CD4-positive, alpha-beta T cell (primary cell): ENCODE results near the gene KCNMA1. TPM values are rescaled to one million over a fixed set of nuclear protein-coding genes. Genes with fewer than 3 reads are reported as not detected.

Experiments used
- ATAC-seq: fragments of 200-7000 bp; cut with Tn5 transposase; one replicate; pipeline ENCODE4 v1.10.0; 2022; ENCODE audit warnings: mild to moderate bottlenecking; ENCODE audit not compliant: poor library complexity
- CTCF ChIA-PET: fragments of 350-600 bp; sonication (Branson Sonifier 250); formaldehyde crosslinking; loops from one replicate; lab custom pipeline; 2021; ENCODE audit warnings: antibody characterized with exemption, inconsistent platforms; lab: Charles Lee
- POLR2A ChIA-PET: fragments of 350-600 bp; sonication (Branson Sonifier 250); formaldehyde crosslinking; loops from one replicate; lab custom pipeline; 2021; ENCODE audit warnings: antibody characterized with exemption, inconsistent platforms; lab: Charles Lee
- DNase-seq, 14 experiments: peaks; one replicate each; pipeline ENCODE4 v3.0.0-alpha.2; 2013 to 2020; ENCODE audit warnings: mixed read lengths in 2 of 14
- H3K27ac ChIP-seq, 2 donors: one replicate each; pipeline versions ENCODE4 v1.5.1 to v1.7.0; 2013; ENCODE audit warnings: low read length in 2 of 2, low read depth in 1 of 2, mild to moderate bottlenecking in 1 of 2
- H3K27me3 ChIP-seq, 2 experiments: 1 replicate in 1 of 2; 2 replicates in 1 of 2; pipeline versions ENCODE4 v1.6.1 to v1.7.0; 2013; ENCODE audit warnings: low read length in 2 of 2, control low read depth in 1 of 2, mild to moderate bottlenecking in 1 of 2, moderate library complexity in 1 of 2; ENCODE audit not compliant: insufficient read depth in 2 of 2, control insufficient read depth in 1 of 2
- H3K36me3 ChIP-seq: one replicate; pipeline ENCODE4 v1.6.1; 2013; ENCODE audit warnings: low read length, control low read depth; ENCODE audit not compliant: insufficient read depth
- H3K4me1 ChIP-seq: one replicate; pipeline ENCODE4 v1.6.1; 2013; ENCODE audit warnings: low read length, control low read depth; ENCODE audit not compliant: insufficient read depth
- H3K4me3 ChIP-seq: one replicate; pipeline ENCODE4 v1.5.1; 2013; ENCODE audit warnings: mild to moderate bottlenecking, low read length, moderate library complexity
- H3K9me3 ChIP-seq, 2 experiments: 1 replicate in 1 of 2; 2 replicates in 1 of 2; pipeline versions ENCODE4 v1.6.1 to v1.7.0; 2013; ENCODE audit warnings: low read length in 2 of 2, mild to moderate bottlenecking in 2 of 2, control low read depth in 1 of 2, moderate library complexity in 1 of 2; ENCODE audit not compliant: control insufficient read depth in 1 of 2, insufficient read depth in 1 of 2
- H3K27ac Mint-ChIP-seq: one replicate; pipeline ENCODE4 v1.8.0; 2020; ENCODE audit warnings: mixed read lengths
- H3K27me3 Mint-ChIP-seq: one replicate; pipeline ENCODE4 v1.8.0; 2021; ENCODE audit warnings: mixed read lengths
- H3K36me3 Mint-ChIP-seq: one replicate; pipeline ENCODE4 v1.8.0; 2021; ENCODE audit warnings: low read depth, mixed read lengths
- H3K4me1 Mint-ChIP-seq: one replicate; pipeline ENCODE4 v1.8.0; 2021; ENCODE audit warnings: low read depth, mixed read lengths
- H3K4me3 Mint-ChIP-seq: one replicate; pipeline ENCODE4 v1.8.0; 2020; ENCODE audit warnings: mild to moderate bottlenecking, mixed read lengths
- H3K9me3 Mint-ChIP-seq: one replicate; pipeline ENCODE4 v1.8.0; 2020; ENCODE audit warnings: mixed read lengths
- intact Hi-C, 2 experiments: fragments of 100-400 bp; cut with DNase I in 1 of 2; cut with micrococcal nuclease in 1 of 2; formaldehyde crosslinking; loops; one replicate each; pipeline versions ENCODE4 v1.15.1 to v1.9.0; 2023 to 2025; cut with DNase I, micrococcal nuclease
- total RNA-seq, 174 experiments: library from RNA in 2 of 174; stranded (reverse) in 2 of 174; gene quantifications; one replicate each; pipeline ENCODE4 v1.2.3 and lab custom pipeline; 2021 to 2026
- TF ChIP-seq, protein P1 (sequence below): fragments of 200-600 bp; IDR thresholded peaks from one replicate; pipeline ENCODE4 v1.8.0; 2022; ENCODE audit warnings: antibody characterized with exemption, mild to moderate bottlenecking

The KCNMA1 gene
- total RNA-seq, 2 experiments from 2014 or later, result not detected

- H3K9me3 ChIP-seq, result peaks cover 0 to 3% of the 10 kb centered on the region in 2 experiments
- Mint-ChIP-seq H3K36me3 (no peaks in the 10 kb centered on the region), H3K27ac (no peak overlapping the region), H3K27me3 (no peaks in the 10 kb centered on the region), H3K9me3 (no peaks in the 10 kb centered on the region), H3K4me1 (no peaks in the 10 kb centered on the region), H3K4me3 (no peak overlapping the region)
- TF ChIP-seq, protein P1, sequence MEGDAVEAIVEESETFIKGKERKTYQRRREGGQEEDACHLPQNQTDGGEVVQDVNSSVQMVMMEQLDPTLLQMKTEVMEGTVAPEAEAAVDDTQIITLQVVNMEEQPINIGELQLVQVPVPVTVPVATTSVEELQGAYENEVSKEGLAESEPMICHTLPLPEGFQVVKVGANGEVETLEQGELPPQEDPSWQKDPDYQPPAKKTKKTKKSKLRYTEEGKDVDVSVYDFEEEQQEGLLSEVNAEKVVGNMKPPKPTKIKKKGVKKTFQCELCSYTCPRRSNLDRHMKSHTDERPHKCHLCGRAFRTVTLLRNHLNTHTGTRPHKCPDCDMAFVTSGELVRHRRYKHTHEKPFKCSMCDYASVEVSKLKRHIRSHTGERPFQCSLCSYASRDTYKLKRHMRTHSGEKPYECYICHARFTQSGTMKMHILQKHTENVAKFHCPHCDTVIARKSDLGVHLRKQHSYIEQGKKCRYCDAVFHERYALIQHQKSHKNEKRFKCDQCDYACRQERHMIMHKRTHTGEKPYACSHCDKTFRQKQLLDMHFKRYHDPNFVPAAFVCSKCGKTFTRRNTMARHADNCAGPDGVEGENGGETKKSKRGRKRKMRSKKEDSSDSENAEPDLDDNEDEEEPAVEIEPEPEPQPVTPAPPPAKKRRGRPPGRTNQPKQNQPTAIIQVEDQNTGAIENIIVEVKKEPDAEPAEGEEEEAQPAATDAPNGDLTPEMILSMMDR, result no peak
- H3K4me1 ChIP-seq, result no peaks in the 10 kb centered on the region
- no peak overlapping the region for H3K27ac ChIP-seq
- H3K27me3 ChIP-seq, result no peaks in the 10 kb centered on the region
- DNase-seq (no peak), ATAC-seq (no peak)
- CTCF ChIA-PET, result no interaction called here
- no peaks in the 10 kb centered on the region for H3K36me3 ChIP-seq
- H3K4me3 ChIP-seq, result no peak overlapping the region
- intact Hi-C loops, result no loop called here
- POLR2A ChIA-PET, result no interaction called here
Measured at GRCh38 chr10:77317221-77317620, 320.4 kb downstream of the KCNMA1 start.

GRCh38 chr10:77315496-77316129, 322.0 kb downstream of the KCNMA1 start:
- no peaks in the 10 kb centered on the region for H3K4me1 ChIP-seq
- H3K9me3 ChIP-seq, result peaks cover 0 to 3% of the 10 kb centered on the region in 2 experiments
- Mint-ChIP-seq H3K27ac (no peak overlapping the region), H3K4me1 (no peaks in the 10 kb centered on the region), H3K36me3 (no peaks in the 10 kb centered on the region), H3K4me3 (no peak overlapping the region), H3K27me3 (peaks cover 4% of the 10 kb centered on the region), H3K9me3 (no peaks in the 10 kb centered on the region)
- H3K36me3 ChIP-seq, result no peaks in the 10 kb centered on the region
- ChIA-PET CTCF (no interaction called here), POLR2A (no interaction called here)
- ATAC-seq (no peak), DNase-seq (no peak)
- TF ChIP-seq, protein P1, result no peak
- no peak overlapping the region for H3K4me3 ChIP-seq
- H3K27me3 ChIP-seq, result no peaks in the 10 kb centered on the region
- intact Hi-C loops, result no loop called here
- H3K27ac ChIP-seq, result no peak overlapping the region

DNA sequence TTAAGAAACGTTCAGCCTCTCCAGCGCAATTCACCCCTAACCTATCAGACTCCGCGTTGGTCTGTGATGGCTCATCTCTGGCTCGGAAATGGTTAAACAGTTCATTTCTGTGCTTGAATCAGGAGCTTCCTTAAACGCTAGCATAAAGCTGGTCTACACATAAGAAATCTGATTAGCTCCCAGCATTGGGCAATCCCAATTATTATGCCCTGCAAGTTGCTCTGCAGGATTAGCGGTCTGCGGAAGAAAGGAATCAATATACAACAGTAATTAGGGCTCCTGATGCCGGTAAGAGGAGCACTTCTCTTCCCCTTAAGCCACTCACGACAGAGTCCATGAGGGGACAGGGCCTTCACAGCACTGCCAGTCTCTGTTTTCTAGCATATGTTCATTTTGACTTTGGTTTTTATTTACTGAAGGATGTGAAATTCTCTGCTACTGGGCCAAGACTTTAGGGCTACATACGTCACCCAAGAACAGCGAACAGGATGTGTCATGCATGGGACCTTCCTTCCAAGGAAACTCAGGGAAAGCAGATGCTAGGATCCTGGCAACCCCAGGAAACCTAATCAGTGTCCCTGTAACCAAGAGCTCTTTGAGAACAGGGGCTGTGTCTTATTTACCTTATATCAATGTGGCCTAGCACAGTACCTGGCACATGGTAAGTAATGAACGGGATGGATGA, 324.4 kb downstream of the KCNMA1 start:
- Mint-ChIP-seq H3K27ac (no peak overlapping the region), H3K4me1 (no peaks in the 10 kb centered on the region), H3K36me3 (no peaks in the 10 kb centered on the region), H3K27me3 (peaks cover 11% of the 10 kb centered on the region), H3K4me3 (no peak overlapping the region), H3K9me3 (no peaks in the 10 kb centered on the region)
- Histone ChIP-seq H3K9me3 (no peaks in the 10 kb centered on the region), H3K27me3 (no peaks in the 10 kb centered on the region), H3K36me3 (no peaks in the 10 kb centered on the region), H3K27ac (no peak overlapping the region), H3K4me1 (no peaks in the 10 kb centered on the region), H3K4me3 (no peak overlapping the region)
- ChIA-PET CTCF (no interaction called here), POLR2A (no interaction called here)
- intact Hi-C loops, result no loop called here
- DNase-seq (no peak), ATAC-seq (no peak)
- TF ChIP-seq, protein P1, result no peak
